Colon (tissue), 2 donors: ENCODE results near the gene CT47B1.
"Not testable (repeated sequence)": the region's sequence is repeated elsewhere in the genome, so short reads cannot be mapped to it uniquely, and the experiment has no call there.

Source experiments
- FAIRE-seq: peaks from 2 replicates; lab custom pipeline; 2012; peaks lifted over from hg19 to GRCh38; lab: Jason Lieb, UNC
- donor health status: control.
- donor health status: control.

Gene CT47B1

DNA sequence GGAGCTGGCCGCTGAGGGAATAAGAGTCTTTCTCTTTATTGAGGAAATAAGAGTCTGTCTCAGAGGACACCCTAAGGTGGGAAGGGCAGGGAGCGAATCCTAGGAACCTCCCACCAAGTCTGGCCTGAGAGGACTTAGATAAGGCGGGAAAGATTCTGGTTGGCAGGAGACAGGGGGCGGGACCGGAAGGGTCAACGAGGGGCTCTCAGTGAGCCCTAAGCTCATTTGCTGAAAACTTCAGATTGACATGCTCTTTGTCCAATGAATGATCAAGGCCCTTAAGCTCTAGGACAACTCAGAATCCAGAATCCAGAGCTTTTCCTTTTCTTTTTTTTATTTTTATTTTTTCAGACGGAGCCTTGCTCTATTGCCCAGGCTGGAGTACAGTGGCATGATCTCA, at the start of gene CT47B1:
CT47B1 (minus strand) TSS at position 101 of the 400 bp plus-strand sequence. CDS start 196 bp downstream, outside the sequence.
- not testable (repeated sequence) for FAIRE-seq

DNA sequence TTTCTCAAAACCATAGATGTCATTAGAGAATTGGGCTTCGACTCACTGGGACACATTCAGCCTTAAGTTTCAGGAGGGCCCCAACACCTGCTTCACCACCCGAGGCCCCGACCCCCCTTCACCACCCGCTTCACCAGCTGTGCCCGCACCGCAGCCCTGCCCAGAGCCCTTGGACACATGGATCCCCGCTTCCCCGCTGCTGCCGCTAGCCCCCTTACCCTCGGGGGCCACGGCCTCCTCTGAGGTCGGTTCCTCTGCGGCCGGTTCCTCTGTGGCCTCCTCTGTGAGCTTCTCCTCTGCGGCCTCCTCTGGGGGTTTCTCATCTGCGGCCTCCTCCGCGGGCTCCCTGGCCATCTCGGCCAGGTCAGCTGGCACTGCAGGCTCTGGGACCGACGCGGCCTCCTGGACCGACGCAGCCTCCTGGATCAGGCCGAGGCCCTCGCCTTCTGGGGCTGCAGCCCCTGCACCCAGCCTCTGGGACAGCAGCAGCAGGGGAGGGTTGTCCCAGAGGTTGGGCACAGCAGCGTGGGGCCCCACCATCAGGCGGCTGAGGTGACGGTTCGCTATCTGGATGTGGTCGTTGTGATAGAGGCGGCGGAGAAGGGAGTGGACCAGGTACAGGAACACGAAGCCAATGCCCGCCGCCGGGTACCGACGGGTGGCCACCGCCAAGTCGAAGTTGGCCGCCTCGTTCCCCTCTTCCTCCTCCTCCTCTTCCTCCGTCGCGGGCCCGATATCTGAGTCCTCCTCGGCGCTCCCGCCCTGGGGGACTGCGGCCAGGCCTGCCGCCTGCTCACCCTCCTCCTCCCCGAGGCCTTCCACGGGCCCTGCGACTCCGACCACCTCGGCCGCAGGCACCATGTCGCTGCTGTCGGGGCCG, 748 bp downstream of the CT47B1 start:
- FAIRE-seq: no peak

DNA sequence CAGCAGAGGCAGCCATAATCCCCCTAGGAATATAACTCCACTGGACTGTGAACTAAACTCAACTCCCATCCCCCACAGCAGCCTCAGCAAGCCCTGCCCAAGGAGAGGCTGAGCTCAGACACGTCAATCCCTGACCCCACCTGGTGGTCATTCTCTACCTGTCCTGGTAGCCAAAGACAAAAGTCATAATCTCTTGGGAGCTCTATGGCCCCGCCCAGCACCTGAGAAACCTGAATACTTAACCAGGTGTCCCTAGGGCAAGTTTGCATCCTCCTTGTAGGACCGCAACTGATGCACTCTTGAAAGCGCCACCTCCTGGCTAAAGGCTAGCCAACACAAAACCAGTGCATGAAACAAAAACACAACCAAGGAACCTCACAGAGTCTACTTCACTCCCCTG, 18.4 kb downstream of the CT47B1 start:
- no peak for FAIRE-seq

DNA sequence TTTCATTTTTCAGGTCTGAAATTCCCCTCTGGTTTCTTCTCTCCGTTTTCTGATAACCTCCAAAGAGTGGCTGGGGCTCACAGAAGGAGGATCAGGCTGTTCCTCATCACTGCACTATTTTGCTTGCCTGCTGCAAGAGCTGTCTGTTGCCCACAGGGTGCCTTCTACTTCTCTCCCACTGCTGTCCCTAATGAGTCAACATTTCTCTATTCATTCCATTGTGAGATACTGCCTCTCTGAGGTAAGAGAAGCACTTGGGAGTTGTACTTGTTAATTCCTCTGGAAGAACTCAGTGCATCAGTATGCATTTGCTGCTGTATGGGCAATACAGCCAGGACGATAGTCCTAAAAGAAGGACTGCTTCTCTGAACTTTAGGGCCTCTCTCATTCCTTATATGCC, 34.8 kb downstream of the CT47B1 start:
- no peak for FAIRE-seq

DNA sequence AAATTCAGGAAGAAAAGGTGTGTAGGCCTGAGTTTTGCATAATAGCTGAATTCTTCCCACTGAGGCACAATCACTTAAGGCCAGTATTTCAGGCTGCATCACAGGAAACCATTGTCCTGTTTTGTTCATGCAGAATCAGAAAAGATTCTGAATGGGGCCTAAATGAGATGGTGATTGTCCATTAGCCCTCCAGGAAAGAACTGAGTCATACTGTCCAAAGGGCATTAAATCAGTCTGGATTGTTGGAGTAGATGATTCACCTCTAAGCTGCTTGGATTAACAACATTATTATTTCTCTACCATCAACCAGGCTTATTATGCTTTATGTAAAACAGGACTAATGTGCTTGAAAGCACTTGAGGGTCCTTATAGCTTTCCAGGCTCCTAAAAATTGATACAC, 36.2 kb downstream of the CT47B1 start:
- FAIRE-seq: no peak

DNA sequence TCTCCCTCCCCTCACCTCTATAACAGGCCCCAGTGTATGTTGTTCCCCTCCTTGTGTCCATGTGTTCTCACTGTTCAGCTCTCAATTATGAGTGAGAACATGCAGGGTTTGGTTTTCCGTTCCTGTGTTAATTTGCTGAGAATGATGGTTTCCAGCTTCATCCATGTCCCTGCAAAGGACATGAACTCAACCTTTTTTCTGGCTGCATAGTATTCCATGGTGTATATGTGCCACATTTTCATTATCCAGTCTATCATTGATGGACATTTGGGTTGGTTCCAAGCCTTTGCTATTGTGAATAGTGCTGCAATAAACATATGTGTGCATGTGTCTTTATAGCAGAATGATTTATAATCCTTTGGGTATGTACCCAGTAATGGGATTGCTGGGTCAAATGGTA, 48.5 kb downstream of the CT47B1 start:
- not testable (repeated sequence) for FAIRE-seq

DNA sequence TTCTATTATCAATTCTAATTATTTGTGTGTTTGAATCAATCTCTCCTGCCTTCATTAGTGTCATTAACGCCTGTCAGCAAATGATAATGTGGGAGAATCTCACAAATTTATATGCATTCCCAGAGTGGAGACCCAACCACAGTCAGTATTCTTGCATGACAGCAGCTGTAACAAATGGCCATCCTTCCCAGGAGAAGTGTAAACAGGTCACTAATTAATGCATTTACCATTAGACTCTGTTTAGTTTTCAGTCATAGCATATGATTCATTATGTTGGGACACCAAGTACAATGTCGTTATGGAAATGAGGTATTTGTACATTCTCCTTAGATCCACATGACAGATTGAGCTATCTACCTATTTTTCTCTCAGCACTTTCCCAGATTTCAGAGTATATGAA, 50.5 kb downstream of the CT47B1 start:
- peak; percentile 47 for FAIRE-seq

DNA sequence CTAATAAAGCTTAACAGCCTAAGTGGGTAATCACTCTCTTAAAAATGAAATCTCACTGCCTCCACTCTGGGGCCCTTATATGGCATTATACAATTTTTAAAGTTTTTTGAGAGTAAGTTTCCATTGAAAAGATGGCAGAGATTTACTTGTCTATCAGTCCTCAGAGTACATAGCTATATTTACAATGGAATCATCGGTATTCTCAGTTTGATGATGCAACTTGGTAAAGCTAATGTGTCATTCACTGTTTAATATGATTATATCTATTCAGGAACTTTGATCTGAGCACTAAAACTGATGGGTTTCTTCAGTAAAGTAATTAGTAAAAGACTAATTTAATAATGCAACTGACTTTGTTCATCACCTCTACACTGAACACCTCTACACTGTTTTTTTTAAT, 51.6 kb downstream of the CT47B1 start:
- peak; percentile 14 for FAIRE-seq

DNA sequence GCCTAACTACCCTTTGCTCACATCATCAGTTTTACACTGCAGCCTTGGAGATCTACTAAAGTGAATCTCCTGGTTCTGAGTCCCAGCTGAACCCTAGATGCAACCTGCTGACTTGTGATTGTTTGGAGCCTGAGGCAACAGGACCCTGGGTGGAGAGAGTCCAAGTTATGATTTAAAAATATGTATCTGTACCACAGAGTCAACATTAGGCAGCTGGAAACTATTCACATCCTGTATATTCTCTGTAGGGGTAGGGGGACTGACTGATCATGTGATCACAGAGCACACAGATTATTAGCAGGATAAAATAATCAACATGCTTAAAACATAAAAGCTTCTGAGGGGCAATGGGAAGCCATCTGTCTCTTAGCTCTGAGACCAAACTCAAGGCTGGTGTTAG, 52.1 kb downstream of the CT47B1 start:
- FAIRE-seq: no peak
